GM20431 (cell line): ENCODE results near the gene NT5DC1.

Experiments
- in situ Hi-C: fragments of 300-500 bp; cut with MseI, MboI; formaldehyde crosslinking; loops from one replicate; pipeline ENCODE4 v1.15.0; 2020; ENCODE audit warnings: low sequenced_read_pairs; ENCODE audit not compliant: unreplicated experiment

Gene NT5DC1

GRCh38 chr6:116126032-116126431 is 25.4 kb downstream of the NT5DC1 start, which contains the start of gene COL10A1:
Gene COL10A1, minus strand, starts transcription at chr6:116126132. Its CDS starts 640 bp downstream, at chr6:116125492.
- in situ Hi-C loops: no loop called here

- in situ Hi-C loops: no loop called here
Observed at GRCh38 chr6:116127771-116128493, 27.3 kb downstream of the NT5DC1 start.

GRCh38 chr6:116133453-116133852 is 32.8 kb downstream of the NT5DC1 start:
- in situ Hi-C loops: no loop called here

GRCh38 chr6:116136373-116136772 is 35.7 kb downstream of the NT5DC1 start:
- in situ Hi-C loops: no loop called here

- in situ Hi-C loops: no loop called here
Observed at GRCh38 chr6:116136933-116137340, 36.3 kb downstream of the NT5DC1 start.

GRCh38 chr6:116139917-116140316 is 39.3 kb downstream of the NT5DC1 start:
- in situ Hi-C loops: no loop called here

GRCh38 chr6:116144605-116145004 is 44.0 kb downstream of the NT5DC1 start:
- in situ Hi-C loops: no loop called here

GRCh38 chr6:116145803-116146675 is 45.4 kb downstream of the NT5DC1 start:
- in situ Hi-C loops: no loop called here

GRCh38 chr6:116152620-116153019 is 52.0 kb downstream of the NT5DC1 start:
- in situ Hi-C loops: no loop called here

- in situ Hi-C loops: no loop called here
Observed at GRCh38 chr6:116154887-116155286, 54.2 kb downstream of the NT5DC1 start.

- in situ Hi-C loops: no loop called here
Observed at GRCh38 chr6:116156405-116157326, 56.0 kb downstream of the NT5DC1 start.

- in situ Hi-C loops: no loop called here
Observed at GRCh38 chr6:116157391-116157790, 56.7 kb downstream of the NT5DC1 start.

- in situ Hi-C loops: no loop called here
Observed at GRCh38 chr6:116158641-116159040, 58.0 kb downstream of the NT5DC1 start.

GRCh38 chr6:116159782-116160524 is 59.3 kb downstream of the NT5DC1 start:
- in situ Hi-C loops: no loop called here

- in situ Hi-C loops: no loop called here
Observed at GRCh38 chr6:116165596-116165995, 64.9 kb downstream of the NT5DC1 start.

GRCh38 chr6:116166369-116166768 is 65.7 kb downstream of the NT5DC1 start:
- in situ Hi-C loops: no loop called here

GRCh38 chr6:116168148-116168547 is 67.5 kb downstream of the NT5DC1 start:
- in situ Hi-C loops: no loop called here

GRCh38 chr6:116169880-116170279 is 69.2 kb downstream of the NT5DC1 start:
- in situ Hi-C loops: no loop called here

GRCh38 chr6:116170358-116171057 is 69.9 kb downstream of the NT5DC1 start:
- in situ Hi-C loops: no loop called here
